Spinal cord (tissue), 10 donors: ENCODE results near the gene FAHD1. TPM values are rescaled to one million over a fixed set of nuclear protein-coding genes. Genes with fewer than 3 reads are reported as not detected.

ENCODE experiments used
- DNase-seq, 6 donors: peaks; one replicate each; pipeline versions ENCODE4 v3.0.0 to v3.0.0-alpha.2; 2013 to 2015; ENCODE audit warnings: low spot score in 6 of 6, low read depth in 4 of 6
- H3K27ac ChIP-seq: one replicate; pipeline ENCODE4 v1.5.1; 2013; ENCODE audit warnings: low read depth, low read length, control low read depth
- H3K27me3 ChIP-seq: one replicate; pipeline ENCODE4 v1.6.1; 2013; ENCODE audit warnings: low read length; ENCODE audit not compliant: control insufficient read depth, insufficient read depth
- H3K36me3 ChIP-seq: one replicate; pipeline ENCODE4 v1.6.1; 2013; ENCODE audit warnings: low read length; ENCODE audit not compliant: control insufficient read depth, insufficient read depth
- H3K4me1 ChIP-seq: one replicate; pipeline ENCODE4 v1.6.1; 2013; ENCODE audit warnings: low read length; ENCODE audit not compliant: control insufficient read depth, insufficient read depth
- H3K4me3 ChIP-seq: one replicate; pipeline ENCODE4 v1.5.1; 2013; ENCODE audit warnings: low read depth, low read length, control low read depth
- H3K9me3 ChIP-seq: one replicate; pipeline ENCODE4 v1.6.1; 2013; ENCODE audit warnings: low read length; ENCODE audit not compliant: control insufficient read depth, insufficient read depth
- WGBS: methylation state at CpG from one replicate; pipeline ENCODE4 v1.1.5; 2013; ENCODE audit warnings: missing lambda C conversion rate; ENCODE audit not compliant: insufficient coverage; 5-methylcytosine and 5-hydroxymethylcytosine counted together
- polyA plus RNA-seq, 2 donors: library from polyadenylated mRNA; unstranded; fragments of 120-200 nt; gene quantifications; one replicate each; pipeline ENCODE4 v1.2.1, GENCODE V29; 2013; ENCODE audit not compliant: insufficient read length in 2 of 2
- total RNA-seq, 2 donors: library from RNA; depleted of rRNA in 1 of 2; stranded (reverse); fragments of 120-200 nt in 1 of 2; fragments of >200 nt in 1 of 2; gene quantifications; one replicate each; pipeline versions ENCODE4 v1.2.3 to v1.2.4, GENCODE V29; 2013 to 2014
- donor health status: healthy.

Gene FAHD1
- total and polyA plus RNA-seq, 4 donors: 29.8 to 39.0 (median 37.0) TPM

- no peak for DNase-seq
- H3K9me3 ChIP-seq: no peaks in the 10 kb centered on the region
- 86% methylated on average over 19 of the region's 19 CpGs for WGBS
These were observed 38.3 kb upstream of the FAHD1 start for GRCh38 chr16:1788708-1789100.

GRCh38 chr16:1789643-1790045 is 37.4 kb upstream of the FAHD1 start:
- Histone ChIP-seq H3K27me3 (no peaks in the 10 kb centered on the region), H3K4me3 (no peak overlapping the region), H3K9me3 (no peaks in the 10 kb centered on the region), H3K36me3 (peaks cover 99% of the 10 kb centered on the region), H3K27ac (no peak overlapping the region), H3K4me1 (peaks cover 5% of the 10 kb centered on the region)
- WGBS: 100% methylated on average over 5 of the region's 25 CpGs
- DNase-seq: no peak

More at GRCh38 chr16:1788708-1789100, 38.3 kb upstream of the FAHD1 start:
- H3K4me3 ChIP-seq: no peak overlapping the region
- H3K27me3 ChIP-seq: no peaks in the 10 kb centered on the region
- H3K27ac ChIP-seq: no peak overlapping the region
- H3K36me3 ChIP-seq: peaks cover 94% of the 10 kb centered on the region
- H3K4me1 ChIP-seq: peaks cover 13% of the 10 kb centered on the region

GRCh38 chr16:1790261-1790610 is 36.8 kb upstream of the FAHD1 start:
- no peak overlapping the region for H3K27ac ChIP-seq
- peaks cover 98% of the 10 kb centered on the region for H3K36me3 ChIP-seq
- H3K9me3 ChIP-seq: no peaks in the 10 kb centered on the region
- no peaks in the 10 kb centered on the region for H3K27me3 ChIP-seq
- DNase-seq: no peak
- H3K4me3 ChIP-seq: no peak overlapping the region
- WGBS: 92% methylated on average over 15 of the region's 15 CpGs
- peaks cover under 1% of the 10 kb centered on the region for H3K4me1 ChIP-seq

GRCh38 chr16:1790611-1791255 is 36.3 kb upstream of the FAHD1 start:
- Histone ChIP-seq H3K4me3 (no peak overlapping the region), H3K9me3 (no peaks in the 10 kb centered on the region), H3K4me1 (no peaks in the 10 kb centered on the region), H3K36me3 (peaks cover 95% of the 10 kb centered on the region), H3K27me3 (no peaks in the 10 kb centered on the region), H3K27ac (no peak overlapping the region)
- WGBS: 95% methylated on average over 44 of the region's 44 CpGs
- no peak for DNase-seq

GRCh38 chr16:1791256-1791942 is 35.6 kb upstream of the FAHD1 start:
- no peaks in the 10 kb centered on the region for H3K4me1 ChIP-seq
- 96% methylated on average over 53 of the region's 53 CpGs for WGBS
- DNase-seq: no peak
- H3K36me3 ChIP-seq: peaks cover 89% of the 10 kb centered on the region
- no peaks in the 10 kb centered on the region for H3K27me3 ChIP-seq
- H3K27ac ChIP-seq: no peak overlapping the region
- H3K4me3 ChIP-seq: no peak overlapping the region
- H3K9me3 ChIP-seq: no peaks in the 10 kb centered on the region

- no peaks in the 10 kb centered on the region for H3K9me3 ChIP-seq
- no peak for DNase-seq
- H3K4me1 ChIP-seq: no peaks in the 10 kb centered on the region
- WGBS: 88% methylated on average over 59 of the region's 59 CpGs
- H3K4me3 ChIP-seq: no peak overlapping the region
- no peaks in the 10 kb centered on the region for H3K27me3 ChIP-seq
- no peak overlapping the region for H3K27ac ChIP-seq
- peaks cover 81% of the 10 kb centered on the region for H3K36me3 ChIP-seq
These were observed 34.8 kb upstream of the FAHD1 start for GRCh38 chr16:1791943-1792812.

- peaks cover 72% of the 10 kb centered on the region for H3K36me3 ChIP-seq
- no peak for DNase-seq
- no peak overlapping the region for H3K27ac ChIP-seq
- H3K9me3 ChIP-seq: peaks cover 3% of the 10 kb centered on the region
- H3K4me1 ChIP-seq: no peaks in the 10 kb centered on the region
- no peak overlapping the region for H3K4me3 ChIP-seq
- 89% methylated on average over 32 of the region's 33 CpGs for WGBS
- no peaks in the 10 kb centered on the region for H3K27me3 ChIP-seq
These were observed 34.0 kb upstream of the FAHD1 start for GRCh38 chr16:1792836-1793577.

GRCh38 chr16:1793578-1794220 is 33.3 kb upstream of the FAHD1 start, which contains the start of gene IGFALS:
Gene IGFALS (minus strand): TSS chr16:1793705. CDS start chr16:1793652, 53 bp downstream.
- Histone ChIP-seq H3K27ac (no peak within 1 kb of the TSS), H3K4me1 (no peaks in the 10 kb centered on the region), H3K36me3 (peaks cover 66% of the 10 kb centered on the region), H3K9me3 (peaks cover 5% of the 10 kb centered on the region), H3K27me3 (no peaks in the 10 kb centered on the region), H3K4me3 (no peak within 1 kb of the TSS)
- WGBS: 70% methylated on average over 28 of the region's 28 CpGs
- DNase-seq: no peak
